Liver (tissue), 2 donors: ENCODE measurements around the gene RGL1.

Experiments used
- FOXA1 ChIP-seq: IDR thresholded peaks from 2 replicates; pipeline ENCODE4 v1.6.1; 2016; ENCODE audit warnings: antibody characterized with exemption
- JUND ChIP-seq, 2 donors: IDR thresholded peaks; 2 replicates each; pipeline ENCODE4 v1.6.1; 2016; ENCODE audit warnings: antibody characterized with exemption in 2 of 2
- TF ChIP-seq, protein P1 (sequence below): IDR thresholded peaks from 2 replicates; pipeline ENCODE4 v1.6.1; 2016; ENCODE audit warnings: antibody characterized with exemption, mild to moderate bottlenecking
- donor health status: healthy.

- TF ChIP-seq, protein P1, sequence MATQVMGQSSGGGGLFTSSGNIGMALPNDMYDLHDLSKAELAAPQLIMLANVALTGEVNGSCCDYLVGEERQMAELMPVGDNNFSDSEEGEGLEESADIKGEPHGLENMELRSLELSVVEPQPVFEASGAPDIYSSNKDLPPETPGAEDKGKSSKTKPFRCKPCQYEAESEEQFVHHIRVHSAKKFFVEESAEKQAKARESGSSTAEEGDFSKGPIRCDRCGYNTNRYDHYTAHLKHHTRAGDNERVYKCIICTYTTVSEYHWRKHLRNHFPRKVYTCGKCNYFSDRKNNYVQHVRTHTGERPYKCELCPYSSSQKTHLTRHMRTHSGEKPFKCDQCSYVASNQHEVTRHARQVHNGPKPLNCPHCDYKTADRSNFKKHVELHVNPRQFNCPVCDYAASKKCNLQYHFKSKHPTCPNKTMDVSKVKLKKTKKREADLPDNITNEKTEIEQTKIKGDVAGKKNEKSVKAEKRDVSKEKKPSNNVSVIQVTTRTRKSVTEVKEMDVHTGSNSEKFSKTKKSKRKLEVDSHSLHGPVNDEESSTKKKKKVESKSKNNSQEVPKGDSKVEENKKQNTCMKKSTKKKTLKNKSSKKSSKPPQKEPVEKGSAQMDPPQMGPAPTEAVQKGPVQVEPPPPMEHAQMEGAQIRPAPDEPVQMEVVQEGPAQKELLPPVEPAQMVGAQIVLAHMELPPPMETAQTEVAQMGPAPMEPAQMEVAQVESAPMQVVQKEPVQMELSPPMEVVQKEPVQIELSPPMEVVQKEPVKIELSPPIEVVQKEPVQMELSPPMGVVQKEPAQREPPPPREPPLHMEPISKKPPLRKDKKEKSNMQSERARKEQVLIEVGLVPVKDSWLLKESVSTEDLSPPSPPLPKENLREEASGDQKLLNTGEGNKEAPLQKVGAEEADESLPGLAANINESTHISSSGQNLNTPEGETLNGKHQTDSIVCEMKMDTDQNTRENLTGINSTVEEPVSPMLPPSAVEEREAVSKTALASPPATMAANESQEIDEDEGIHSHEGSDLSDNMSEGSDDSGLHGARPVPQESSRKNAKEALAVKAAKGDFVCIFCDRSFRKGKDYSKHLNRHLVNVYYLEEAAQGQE: no peak
- no peak for TF ChIP-seq JUND (IDR thresholded peaks at IDR 0.05)
- no peak for TF ChIP-seq FOXA1
These were observed 37.9 kb downstream of the RGL1 start for GRCh38 chr1:183842795-183843144.
